CD4-positive, alpha-beta T cell (primary cell): ENCODE data around the gene AGPAT4. TPM values are rescaled to one million over a fixed set of nuclear protein-coding genes. Genes with fewer than 3 reads are reported as not detected.
A peak's percentile ranks its signal among the peaks of the same experiment; 100 is the strongest.

Experiments
- ATAC-seq: fragments of 200-7000 bp; cut with Tn5 transposase; one replicate; pipeline ENCODE4 v1.10.0; 2022; ENCODE audit warnings: mild to moderate bottlenecking; ENCODE audit not compliant: poor library complexity
- CTCF ChIA-PET: fragments of 350-600 bp; sonication (Branson Sonifier 250); formaldehyde crosslinking; loops from one replicate; lab custom pipeline; 2021; ENCODE audit warnings: antibody characterized with exemption, inconsistent platforms; lab: Charles Lee
- POLR2A ChIA-PET: fragments of 350-600 bp; sonication (Branson Sonifier 250); formaldehyde crosslinking; loops from one replicate; lab custom pipeline; 2021; ENCODE audit warnings: antibody characterized with exemption, inconsistent platforms; lab: Charles Lee
- DNase-seq, 14 experiments: peaks; one replicate each; pipeline ENCODE4 v3.0.0-alpha.2; 2013 to 2020; ENCODE audit warnings: mixed read lengths in 2 of 14
- H3K27ac ChIP-seq, 2 donors: one replicate each; pipeline versions ENCODE4 v1.5.1 to v1.7.0; 2013; ENCODE audit warnings: low read length in 2 of 2, low read depth in 1 of 2, mild to moderate bottlenecking in 1 of 2
- H3K27me3 ChIP-seq, 2 experiments: 1 replicate in 1 of 2; 2 replicates in 1 of 2; pipeline versions ENCODE4 v1.6.1 to v1.7.0; 2013; ENCODE audit warnings: low read length in 2 of 2, control low read depth in 1 of 2, mild to moderate bottlenecking in 1 of 2, moderate library complexity in 1 of 2; ENCODE audit not compliant: insufficient read depth in 2 of 2, control insufficient read depth in 1 of 2
- H3K36me3 ChIP-seq: one replicate; pipeline ENCODE4 v1.6.1; 2013; ENCODE audit warnings: low read length, control low read depth; ENCODE audit not compliant: insufficient read depth
- H3K4me1 ChIP-seq: one replicate; pipeline ENCODE4 v1.6.1; 2013; ENCODE audit warnings: low read length, control low read depth; ENCODE audit not compliant: insufficient read depth
- H3K4me3 ChIP-seq: one replicate; pipeline ENCODE4 v1.5.1; 2013; ENCODE audit warnings: mild to moderate bottlenecking, low read length, moderate library complexity
- H3K9me3 ChIP-seq, 2 experiments: 1 replicate in 1 of 2; 2 replicates in 1 of 2; pipeline versions ENCODE4 v1.6.1 to v1.7.0; 2013; ENCODE audit warnings: low read length in 2 of 2, mild to moderate bottlenecking in 2 of 2, control low read depth in 1 of 2, moderate library complexity in 1 of 2; ENCODE audit not compliant: control insufficient read depth in 1 of 2, insufficient read depth in 1 of 2
- H3K27ac Mint-ChIP-seq: one replicate; pipeline ENCODE4 v1.8.0; 2020; ENCODE audit warnings: mixed read lengths
- H3K27me3 Mint-ChIP-seq: one replicate; pipeline ENCODE4 v1.8.0; 2021; ENCODE audit warnings: mixed read lengths
- H3K36me3 Mint-ChIP-seq: one replicate; pipeline ENCODE4 v1.8.0; 2021; ENCODE audit warnings: low read depth, mixed read lengths
- H3K4me1 Mint-ChIP-seq: one replicate; pipeline ENCODE4 v1.8.0; 2021; ENCODE audit warnings: low read depth, mixed read lengths
- H3K4me3 Mint-ChIP-seq: one replicate; pipeline ENCODE4 v1.8.0; 2020; ENCODE audit warnings: mild to moderate bottlenecking, mixed read lengths
- H3K9me3 Mint-ChIP-seq: one replicate; pipeline ENCODE4 v1.8.0; 2020; ENCODE audit warnings: mixed read lengths
- intact Hi-C, 2 experiments: fragments of 100-400 bp; cut with DNase I in 1 of 2; cut with micrococcal nuclease in 1 of 2; formaldehyde crosslinking; loops; one replicate each; pipeline versions ENCODE4 v1.15.1 to v1.9.0; 2023 to 2025; cut with DNase I, micrococcal nuclease
- total RNA-seq, 174 experiments: library from RNA in 2 of 174; stranded (reverse) in 2 of 174; gene quantifications; one replicate each; pipeline ENCODE4 v1.2.3 and lab custom pipeline; 2021 to 2026
- TF ChIP-seq, protein P1 (sequence below): fragments of 200-600 bp; IDR thresholded peaks from one replicate; pipeline ENCODE4 v1.8.0; 2022; ENCODE audit warnings: antibody characterized with exemption, mild to moderate bottlenecking

AGPAT4 gene
- total RNA-seq, 2 experiments from 2014 or later: 2.8 to 4.8 TPM

DNA sequence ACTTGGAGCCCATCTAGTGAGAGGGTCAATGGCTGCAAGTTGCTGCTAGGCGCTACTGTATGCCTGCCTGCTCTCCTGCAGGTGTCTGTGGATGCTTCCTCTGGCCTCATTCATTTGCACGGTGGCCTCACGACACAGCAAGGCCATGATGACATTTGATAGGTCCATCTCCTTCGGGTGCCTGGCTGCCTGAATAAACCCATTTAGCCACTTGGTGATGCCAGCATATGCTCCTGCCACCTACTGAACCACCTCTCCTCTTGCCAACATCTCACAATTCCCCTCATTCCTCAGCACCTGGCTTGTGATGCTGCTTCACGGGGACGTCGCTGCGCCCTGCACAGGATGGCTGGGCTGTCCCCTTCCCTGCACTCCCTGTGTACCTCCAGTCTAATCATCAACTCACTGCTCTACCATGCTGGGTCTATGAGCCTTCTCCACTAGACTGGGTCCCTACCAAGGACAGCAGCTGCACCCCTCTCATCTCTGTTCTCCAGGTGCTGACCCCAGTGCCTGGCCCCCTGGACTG is 51.1 kb downstream of the AGPAT4 start:
- DNase-seq (no peak), ATAC-seq (no peak)
- Mint-ChIP-seq H3K4me3 (no peak overlapping the region), H3K4me1 (peaks cover 31% of the 10 kb centered on the region), H3K27ac (no peak overlapping the region), H3K9me3 (no peaks in the 10 kb centered on the region), H3K27me3 (no peaks in the 10 kb centered on the region), H3K36me3 (peaks cover 10% of the 10 kb centered on the region)
- H3K4me1 ChIP-seq: peaks cover 38% of the 10 kb centered on the region
- intact Hi-C loops: no loop called here
- no peaks in the 10 kb centered on the region for H3K9me3 ChIP-seq
- no peak overlapping the region for H3K27ac ChIP-seq
- TF ChIP-seq, protein P1, sequence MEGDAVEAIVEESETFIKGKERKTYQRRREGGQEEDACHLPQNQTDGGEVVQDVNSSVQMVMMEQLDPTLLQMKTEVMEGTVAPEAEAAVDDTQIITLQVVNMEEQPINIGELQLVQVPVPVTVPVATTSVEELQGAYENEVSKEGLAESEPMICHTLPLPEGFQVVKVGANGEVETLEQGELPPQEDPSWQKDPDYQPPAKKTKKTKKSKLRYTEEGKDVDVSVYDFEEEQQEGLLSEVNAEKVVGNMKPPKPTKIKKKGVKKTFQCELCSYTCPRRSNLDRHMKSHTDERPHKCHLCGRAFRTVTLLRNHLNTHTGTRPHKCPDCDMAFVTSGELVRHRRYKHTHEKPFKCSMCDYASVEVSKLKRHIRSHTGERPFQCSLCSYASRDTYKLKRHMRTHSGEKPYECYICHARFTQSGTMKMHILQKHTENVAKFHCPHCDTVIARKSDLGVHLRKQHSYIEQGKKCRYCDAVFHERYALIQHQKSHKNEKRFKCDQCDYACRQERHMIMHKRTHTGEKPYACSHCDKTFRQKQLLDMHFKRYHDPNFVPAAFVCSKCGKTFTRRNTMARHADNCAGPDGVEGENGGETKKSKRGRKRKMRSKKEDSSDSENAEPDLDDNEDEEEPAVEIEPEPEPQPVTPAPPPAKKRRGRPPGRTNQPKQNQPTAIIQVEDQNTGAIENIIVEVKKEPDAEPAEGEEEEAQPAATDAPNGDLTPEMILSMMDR: no peak
- H3K36me3 ChIP-seq: no peaks in the 10 kb centered on the region
- POLR2A ChIA-PET: no interaction called here
- no peaks in the 10 kb centered on the region for H3K27me3 ChIP-seq
- H3K4me3 ChIP-seq: no peak overlapping the region
- CTCF ChIA-PET: no interaction called here

DNA sequence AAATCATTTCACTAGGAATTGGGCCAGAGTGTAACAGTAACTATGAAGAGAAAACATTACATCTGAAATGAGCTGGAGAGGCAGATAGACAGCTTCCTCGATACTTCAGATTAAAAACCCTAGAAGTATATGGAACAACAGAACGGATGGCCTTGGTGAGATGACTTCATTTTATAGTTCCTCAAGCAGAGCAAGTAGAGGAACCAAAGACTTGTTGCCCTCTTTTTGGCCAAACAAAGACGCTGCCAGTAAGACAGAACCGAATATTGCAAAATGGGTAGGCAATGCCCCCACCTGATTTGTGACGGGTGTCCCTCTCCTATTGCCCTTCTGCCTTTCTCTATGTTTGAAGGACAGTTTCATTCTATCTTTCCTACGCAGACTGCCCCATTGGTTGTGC is 53.5 kb downstream of the AGPAT4 start:
- no peaks in the 10 kb centered on the region for H3K27me3 ChIP-seq
- peaks cover 31% of the 10 kb centered on the region for H3K36me3 Mint-ChIP-seq

GRCh38 chr6:161219680-161220079 is 54.2 kb downstream of the AGPAT4 start:
- H3K4me1 ChIP-seq: peaks cover 10% of the 10 kb centered on the region
- Mint-ChIP-seq H3K9me3 (peaks cover 8% of the 10 kb centered on the region), H3K27ac (no peak overlapping the region), H3K4me3 (no peak overlapping the region), H3K27me3 (no peaks in the 10 kb centered on the region), H3K4me1 (peaks cover 2% of the 10 kb centered on the region), H3K36me3 (peaks cover 36% of the 10 kb centered on the region)
- H3K27me3 ChIP-seq: no peaks in the 10 kb centered on the region
- peaks cover 3% of the 10 kb centered on the region for H3K36me3 ChIP-seq
- intact Hi-C loops: no loop called here
- ATAC-seq (no peak), DNase-seq (no peak)
- no peaks in the 10 kb centered on the region for H3K9me3 ChIP-seq
- H3K4me3 ChIP-seq: no peak overlapping the region
- H3K27ac ChIP-seq: no peak overlapping the region
- ChIA-PET CTCF (interaction anchor here (1.1 kb wide), 1 partner anchor 11 kb away, joined by 3 read pairs; no protein-coding TSS in a partner anchor), POLR2A (no interaction called here)
- TF ChIP-seq, protein P1: no peak

More for the DNA sequence above, 53.5 kb downstream of the AGPAT4 start:
- Mint-ChIP-seq H3K27ac (no peak overlapping the region), H3K4me1 (peaks cover 8% of the 10 kb centered on the region), H3K4me3 (no peak overlapping the region), H3K9me3 (peaks cover 5% of the 10 kb centered on the region), H3K27me3 (no peaks in the 10 kb centered on the region)
- Histone ChIP-seq H3K4me3 (no peak overlapping the region), H3K36me3 (peaks cover 3% of the 10 kb centered on the region), H3K27ac (no peak overlapping the region), H3K4me1 (peaks cover 16% of the 10 kb centered on the region), H3K9me3 (no peaks in the 10 kb centered on the region)
- POLR2A ChIA-PET: no interaction called here
- CTCF ChIA-PET: no interaction called here
- ATAC-seq: no peak
- intact Hi-C loops: no loop called here
- TF ChIP-seq, protein P1: no peak
- peak in 1 of 14 experiments; percentile 3 for DNase-seq
